ENCODE measurements around the gene ACR.
"Not testable (repeated sequence)": the region's sequence is repeated elsewhere in the genome, so short reads cannot be mapped to it uniquely, and the experiment has no call there.

GRCh38 chr22:50777631-50778030, 39.6 kb downstream of the ACR start:
- not testable (repeated sequence) for TF ChIP-seq CTCF (conservative IDR thresholded peaks at IDR 0.05; ENCODE audit: low read depth in 2 of 2); EZH2phosphoT487 (IDR thresholded peaks at IDR 0.05; ENCODE audit: unreplicated experiment); EZH2 (IDR thresholded peaks at IDR 0.05; ENCODE audit: low read depth, unreplicated experiment)
